GM20431 (cell line): ENCODE measurements around the gene SYNDIG1L.
"Not testable (repeated sequence)": the region's sequence is repeated elsewhere in the genome, so short reads cannot be mapped to it uniquely, and the experiment has no call there.

Experiments used
- in situ Hi-C: fragments of 300-500 bp; cut with MseI, MboI; formaldehyde crosslinking; loops from one replicate; pipeline ENCODE4 v1.15.0; 2020; ENCODE audit warnings: low sequenced_read_pairs; ENCODE audit not compliant: unreplicated experiment

SYNDIG1L gene

DNA sequence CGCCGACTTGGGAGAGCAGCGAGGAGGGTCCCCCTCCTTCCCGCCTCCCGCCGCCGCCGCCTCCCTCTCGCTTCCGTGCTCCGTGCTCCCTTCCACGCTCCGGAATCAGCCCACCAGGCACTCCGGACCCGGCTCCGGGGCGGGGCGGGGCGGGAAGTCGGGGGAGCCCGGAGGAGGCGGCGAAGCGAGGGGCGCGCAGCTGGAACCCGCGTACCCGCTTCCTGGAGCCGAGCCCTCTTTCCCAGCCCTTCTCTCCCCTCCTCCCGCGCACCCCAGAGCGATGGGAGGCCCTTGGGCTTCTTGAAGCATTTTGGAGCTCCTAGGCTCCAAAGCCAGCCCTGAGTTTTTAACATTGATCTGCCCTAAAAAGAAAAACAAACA is at the start of gene SYNDIG1L:
Gene SYNDIG1L (minus strand): TSS at position 9 of the 381 bp plus-strand sequence. CDS start 16,466 bp downstream, outside the sequence.
- in situ Hi-C loops, result no loop called here

DNA sequence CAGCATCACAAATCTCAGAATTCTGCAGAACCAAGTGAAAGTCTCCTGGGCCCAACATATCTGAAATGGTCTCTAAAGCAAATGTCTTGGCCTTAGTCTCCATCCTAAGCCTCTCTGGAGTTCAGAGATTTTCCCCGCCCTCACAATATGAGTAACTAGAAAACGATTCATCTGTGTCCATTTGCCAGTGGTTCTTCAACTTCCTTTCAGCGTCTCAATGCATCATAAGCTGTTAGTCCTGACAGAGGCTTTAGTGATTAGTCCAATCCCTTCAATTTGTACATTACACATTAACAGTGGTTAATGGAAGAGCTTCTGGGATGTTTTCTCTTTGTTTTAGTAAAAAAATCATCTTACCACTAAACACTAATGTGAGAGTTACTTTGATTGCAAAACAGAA is 49.7 kb upstream of the SYNDIG1L start:
- in situ Hi-C loops, result loop anchor here (25.0 kb wide), 1 partner anchor 113 kb away; no protein-coding TSS in a partner anchor

DNA sequence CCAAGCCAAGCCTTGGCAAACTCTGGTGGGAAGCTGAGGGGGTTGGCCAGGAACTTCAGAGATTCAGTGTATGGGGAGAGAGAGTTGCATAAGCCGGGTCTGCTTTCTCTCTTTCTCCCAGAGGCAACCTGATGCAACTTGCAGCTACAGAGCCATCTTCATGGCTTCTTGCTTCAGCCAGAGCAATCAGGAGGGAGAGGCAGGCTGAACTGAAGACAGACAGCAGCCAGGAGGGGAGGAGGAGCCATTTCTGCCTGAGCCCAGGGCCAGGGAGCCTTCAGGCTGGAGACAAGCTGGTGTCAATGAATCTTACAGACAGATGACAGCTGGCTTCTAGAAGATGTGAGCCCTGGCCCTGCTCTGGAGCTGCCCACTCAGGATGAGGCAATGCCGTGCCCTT is 48.4 kb upstream of the SYNDIG1L start:
- in situ Hi-C loops, result no loop called here

DNA sequence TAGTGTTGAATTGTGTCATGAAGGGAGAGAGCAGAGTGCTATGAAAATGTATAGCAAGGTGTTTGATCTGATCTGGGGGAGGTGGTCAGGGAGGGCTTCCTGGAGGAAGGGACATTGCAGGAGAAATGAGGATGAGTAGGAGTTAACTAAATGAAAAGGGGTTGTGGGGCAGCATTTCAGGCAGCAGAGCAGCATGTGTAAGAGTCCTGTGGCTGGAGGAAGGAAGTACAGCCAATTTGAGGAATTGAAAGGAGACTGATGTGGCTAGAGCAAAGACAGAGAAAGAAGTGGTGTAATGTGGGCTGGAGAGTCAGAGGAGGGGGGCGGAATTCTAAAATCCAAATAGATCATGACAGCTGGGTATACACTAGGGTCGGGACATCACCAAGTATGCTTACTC is 46.6 kb upstream of the SYNDIG1L start:
- in situ Hi-C loops, result no loop called here

DNA sequence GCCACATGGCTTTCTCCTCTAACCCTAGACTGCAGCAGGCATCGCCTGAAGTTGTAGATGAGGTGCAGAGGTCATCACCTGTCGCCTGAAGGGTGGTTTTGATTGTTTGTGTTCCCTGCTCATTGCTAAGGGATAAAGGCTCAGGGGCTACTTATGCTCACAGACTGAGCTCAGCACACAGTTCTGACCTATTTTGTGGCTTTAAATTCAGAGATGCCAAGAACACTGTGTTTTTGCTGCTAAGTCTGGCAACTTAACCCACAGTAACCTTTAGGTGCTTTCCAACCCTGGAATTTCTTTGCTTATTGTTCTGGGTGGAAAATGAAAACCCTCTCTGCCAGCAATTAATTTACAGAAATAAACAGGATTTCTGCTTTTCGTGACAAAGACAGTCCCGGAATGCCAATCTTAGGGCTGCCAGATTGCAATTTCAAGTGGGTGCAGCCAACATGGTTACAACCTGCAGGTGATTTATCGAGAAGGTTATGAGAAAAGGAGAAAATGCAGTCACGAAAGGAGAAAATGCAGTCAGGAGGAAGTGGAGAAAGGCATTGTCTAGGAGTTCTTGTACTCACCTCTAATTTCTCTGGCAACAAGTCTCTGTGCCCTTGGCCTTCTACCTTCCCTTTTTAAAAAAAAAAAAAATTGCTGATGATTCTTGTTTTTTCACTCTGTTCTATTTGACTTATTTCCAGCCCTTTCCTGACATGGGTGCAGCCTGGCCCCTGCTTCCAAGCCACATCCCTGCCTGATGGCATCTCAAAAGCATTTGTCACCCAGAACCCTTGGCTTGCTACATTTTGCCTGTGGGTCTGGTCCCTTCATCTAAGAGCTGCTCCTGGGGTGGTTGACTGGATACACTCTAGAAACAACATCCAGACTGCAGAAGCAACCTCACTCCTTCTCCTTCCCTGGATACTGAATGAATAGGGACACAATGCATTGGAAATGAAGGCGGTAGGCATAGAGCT is 43.8 kb upstream of the SYNDIG1L start:
- in situ Hi-C loops, result no loop called here

DNA sequence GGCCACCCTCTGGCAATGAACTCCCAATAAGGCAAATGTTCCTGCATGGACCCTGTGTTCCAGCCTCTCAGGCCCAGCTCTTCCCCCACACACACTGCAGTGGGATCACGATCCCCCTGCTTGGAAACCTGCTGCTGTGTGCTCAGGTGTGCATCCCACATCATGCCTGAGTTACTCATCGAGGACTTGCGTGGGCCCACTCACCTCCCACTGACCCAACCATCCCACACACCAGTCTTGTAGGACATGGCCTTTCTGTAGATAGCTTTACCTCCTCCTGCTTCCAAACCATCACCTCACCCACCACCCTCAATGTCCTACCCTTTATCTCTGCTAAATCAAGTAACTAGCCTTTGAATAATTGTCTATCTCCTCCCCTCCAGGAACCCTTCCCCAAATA is 42.5 kb upstream of the SYNDIG1L start:
- in situ Hi-C loops, result no loop called here

DNA sequence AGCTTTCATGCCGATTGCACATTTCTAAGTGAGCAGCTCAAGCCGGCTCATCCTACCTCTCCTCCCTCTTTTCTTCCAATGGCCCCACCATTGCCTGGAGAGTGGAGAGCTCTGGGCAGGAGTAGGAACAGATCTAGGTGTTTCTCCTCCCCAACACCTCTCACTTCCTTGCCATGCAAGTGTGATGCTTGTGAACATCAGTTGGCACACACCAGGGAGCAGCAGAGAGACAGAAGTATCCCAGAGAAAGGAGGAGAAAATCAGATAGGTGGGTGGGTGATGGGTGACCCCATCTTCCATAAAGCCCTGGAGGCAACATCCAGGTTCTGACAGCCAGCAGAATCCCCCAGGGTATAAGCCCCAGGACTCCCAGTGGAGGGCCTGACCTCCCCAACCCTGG is 39.3 kb upstream of the SYNDIG1L start:
- in situ Hi-C loops, result no loop called here

DNA sequence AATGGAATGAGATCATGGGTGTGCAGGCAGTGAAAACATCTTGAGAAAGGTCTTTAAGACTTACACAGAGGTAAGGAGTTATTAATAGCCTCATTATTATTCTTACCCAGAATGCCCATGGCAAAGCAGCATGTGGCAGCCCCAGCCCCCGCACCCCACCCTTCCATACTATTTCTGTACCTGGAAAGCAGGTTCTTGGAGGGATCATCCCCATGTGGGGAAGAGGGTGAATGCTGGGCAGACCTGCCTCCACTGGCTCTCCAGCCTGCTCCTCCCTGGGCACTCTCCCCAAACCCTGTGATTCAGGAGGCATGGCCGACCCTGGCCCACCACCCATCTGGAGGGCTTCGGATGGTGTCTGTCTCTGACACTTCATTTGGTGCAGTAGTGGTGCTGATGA is 38.8 kb upstream of the SYNDIG1L start:
- in situ Hi-C loops, result no loop called here

DNA sequence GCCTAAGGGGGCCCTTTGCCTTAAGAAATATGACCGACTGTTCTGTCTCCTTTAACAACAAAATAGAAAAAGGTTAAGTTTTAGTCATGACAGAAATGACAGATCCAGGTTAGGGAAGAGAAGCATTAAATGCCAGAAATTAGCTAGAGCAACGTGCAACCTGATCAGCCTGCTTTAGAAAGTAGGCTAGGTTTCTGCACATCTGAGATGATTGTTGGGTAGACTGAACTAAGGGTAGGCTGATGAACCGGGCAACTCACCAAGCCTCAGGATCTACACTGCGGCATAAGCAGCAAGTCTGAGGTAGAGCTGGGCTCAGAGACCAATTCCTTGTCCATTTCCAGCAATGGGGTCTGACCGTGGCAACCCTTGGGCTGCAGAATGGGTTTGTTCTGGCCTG is 37.7 kb upstream of the SYNDIG1L start:
- in situ Hi-C loops, result no loop called here

DNA sequence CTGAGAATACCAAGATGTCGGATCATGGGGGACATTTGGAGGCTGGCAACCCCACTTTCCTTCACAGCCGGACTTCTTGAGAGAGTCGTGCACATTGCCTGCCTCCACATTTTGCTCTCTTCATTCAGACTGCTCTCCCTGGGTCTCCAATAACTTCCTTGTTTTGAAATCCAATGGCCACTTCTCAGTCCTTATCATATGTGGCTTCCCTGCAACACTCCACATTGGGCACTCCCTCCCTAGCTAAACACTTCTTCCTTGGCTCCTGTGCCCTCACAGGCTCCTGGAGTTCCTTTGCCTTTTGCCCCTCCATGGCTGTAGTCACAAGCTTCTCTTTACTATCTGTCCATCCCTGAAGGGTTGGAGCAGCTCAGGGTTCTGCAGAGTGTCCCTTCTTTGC is 37.0 kb upstream of the SYNDIG1L start:
- in situ Hi-C loops, result no loop called here

DNA sequence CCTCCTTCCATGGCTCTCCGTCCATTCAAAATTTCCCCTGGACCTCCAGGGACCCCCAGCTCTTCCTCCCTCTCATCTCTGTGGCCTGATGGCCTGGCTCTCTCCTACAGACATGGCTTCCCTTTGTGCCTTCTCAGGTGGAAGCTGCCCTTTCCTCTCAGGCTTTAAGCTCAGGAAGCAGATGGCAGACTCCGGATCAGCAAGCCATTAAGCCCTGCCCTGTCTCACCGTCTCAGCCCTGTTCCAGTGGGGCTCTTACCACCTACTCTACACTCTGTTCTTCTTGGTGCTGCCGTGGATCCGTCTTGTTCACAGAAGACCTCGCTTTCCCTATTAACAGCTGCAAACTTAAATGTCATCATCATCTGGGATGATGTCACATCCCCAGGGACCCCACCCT is 34.0 kb upstream of the SYNDIG1L start:
- in situ Hi-C loops, result no loop called here

DNA sequence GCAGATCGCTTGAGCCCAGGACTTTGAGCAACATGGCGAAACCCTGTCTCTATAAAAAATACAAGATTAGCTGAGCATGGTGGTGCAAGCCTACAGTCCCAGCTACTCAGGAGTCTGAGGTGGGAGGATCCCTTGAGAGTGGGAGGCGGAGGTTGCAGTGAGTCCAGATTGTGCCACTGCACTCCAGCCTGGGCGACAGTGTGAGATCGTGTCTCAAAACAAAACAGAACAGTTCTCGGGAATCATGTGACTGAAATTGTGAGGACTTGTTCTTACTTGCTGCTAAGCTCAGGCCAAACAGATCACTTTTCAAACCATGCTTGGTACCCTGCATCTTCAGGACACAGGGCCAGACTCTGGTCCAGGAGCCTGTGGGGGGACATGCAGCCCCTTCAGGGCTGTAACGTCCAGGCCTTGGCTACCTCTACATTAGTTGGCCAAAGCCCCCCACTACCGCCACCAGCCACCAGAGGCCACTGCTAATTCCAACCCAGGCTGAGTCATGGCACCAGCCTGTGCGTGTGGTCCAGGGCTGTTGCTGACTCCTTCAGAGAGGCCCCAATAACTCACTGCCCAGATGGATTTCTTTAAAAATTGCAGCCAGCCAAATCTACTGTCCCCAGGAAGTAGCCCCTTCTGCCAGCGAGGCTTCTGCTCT is 33.4 kb upstream of the SYNDIG1L start:
- in situ Hi-C loops, result no loop called here

DNA sequence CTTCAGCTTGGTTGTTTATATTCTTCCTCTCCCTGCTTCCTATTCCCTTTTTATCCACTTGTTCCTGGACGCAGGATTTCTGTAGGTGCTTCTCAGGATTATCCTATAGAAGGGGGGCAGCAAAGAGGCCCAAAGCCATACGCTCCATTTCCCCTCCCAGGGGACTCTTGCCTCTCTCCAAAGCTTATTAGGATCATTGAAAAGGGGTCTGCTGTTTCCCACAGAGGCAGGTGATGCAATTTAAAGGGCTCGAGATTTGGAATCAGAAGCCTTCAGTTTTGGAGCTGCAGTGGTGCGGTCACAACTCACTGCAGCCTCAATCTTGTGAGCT is 31.5 kb upstream of the SYNDIG1L start:
- in situ Hi-C loops, result no loop called here

DNA sequence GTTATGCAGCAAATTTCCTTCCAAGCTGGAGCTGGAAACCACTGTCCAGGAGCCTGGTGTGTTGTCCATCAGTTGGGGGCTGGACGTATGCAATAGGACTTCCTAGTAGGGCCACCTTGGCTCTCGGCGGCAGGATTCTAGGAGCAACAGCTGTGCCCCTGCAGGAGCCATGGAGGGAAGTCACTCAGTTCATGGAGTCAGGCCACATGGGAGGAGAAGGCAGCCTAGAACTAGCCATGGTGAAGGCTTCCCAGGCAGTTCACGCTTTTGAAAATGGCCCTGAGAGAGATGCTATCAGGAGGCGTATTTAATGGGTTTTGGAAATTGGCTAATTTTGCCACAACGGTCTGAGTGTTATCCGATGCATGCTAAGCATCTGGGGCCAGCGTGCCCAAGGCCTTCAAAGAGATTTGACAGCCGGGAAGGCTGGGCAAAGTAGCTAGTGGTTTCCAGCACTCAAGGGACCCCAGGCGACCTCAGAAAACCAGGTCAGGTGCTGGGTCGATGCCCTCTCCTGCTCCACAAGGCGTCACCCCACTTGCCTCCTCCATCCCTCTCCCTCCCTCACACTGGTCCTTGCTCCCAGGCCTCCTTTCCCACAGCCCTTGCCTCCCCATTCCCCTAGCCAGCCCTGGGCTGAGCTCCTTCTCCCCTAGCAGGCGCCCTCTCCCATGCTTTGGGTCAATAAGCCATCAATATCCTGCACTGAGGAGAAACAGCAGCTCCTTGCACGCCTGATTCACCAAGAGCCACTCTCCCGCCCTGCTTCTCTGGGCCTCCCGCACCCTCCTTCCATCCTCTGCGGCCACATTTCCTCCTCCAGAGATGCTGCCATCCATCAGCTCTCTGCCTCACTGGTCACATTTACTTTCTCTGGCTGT is 30.9 kb upstream of the SYNDIG1L start:
- in situ Hi-C loops, result no loop called here

DNA sequence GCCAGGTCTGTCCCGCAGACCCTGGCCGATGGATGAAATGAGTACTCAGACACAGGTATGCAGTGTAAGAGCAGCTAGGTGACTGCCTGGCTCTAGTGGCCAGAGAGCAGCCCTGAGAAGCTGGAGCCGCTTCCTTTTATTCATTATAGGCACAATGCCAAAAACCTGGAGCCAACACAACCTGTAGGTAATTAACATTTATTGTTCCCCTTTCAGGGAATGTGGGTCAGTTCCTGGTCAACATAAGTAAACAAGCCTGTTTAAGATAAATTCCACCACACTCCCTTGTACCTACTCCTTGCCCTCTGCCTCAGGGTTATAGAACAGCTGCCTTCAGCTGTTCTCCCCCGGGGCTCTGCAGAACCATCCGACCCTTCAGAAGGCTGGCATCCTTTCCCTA is 28.4 kb upstream of the SYNDIG1L start:
- in situ Hi-C loops, result not testable (repeated sequence)

DNA sequence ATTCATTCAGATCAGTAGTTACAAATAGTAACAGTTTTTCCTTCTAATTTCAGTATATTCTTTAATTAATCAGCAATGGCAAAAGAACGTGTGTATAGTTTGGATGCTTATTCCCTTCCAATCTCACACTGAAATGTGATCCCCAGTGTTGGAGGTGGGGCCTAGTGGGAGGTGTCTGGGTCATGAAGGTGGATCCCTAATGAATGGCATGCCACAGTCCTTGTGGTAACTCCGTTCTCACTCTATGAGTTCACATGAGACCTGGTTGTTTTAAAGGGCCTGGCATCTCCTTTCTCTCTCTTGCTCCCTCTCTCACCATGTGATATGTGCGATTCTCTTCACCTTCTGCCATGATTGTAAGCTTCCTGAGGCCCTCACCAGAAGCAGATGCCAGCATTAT is 18.9 kb upstream of the SYNDIG1L start:
- in situ Hi-C loops, result no loop called here

DNA sequence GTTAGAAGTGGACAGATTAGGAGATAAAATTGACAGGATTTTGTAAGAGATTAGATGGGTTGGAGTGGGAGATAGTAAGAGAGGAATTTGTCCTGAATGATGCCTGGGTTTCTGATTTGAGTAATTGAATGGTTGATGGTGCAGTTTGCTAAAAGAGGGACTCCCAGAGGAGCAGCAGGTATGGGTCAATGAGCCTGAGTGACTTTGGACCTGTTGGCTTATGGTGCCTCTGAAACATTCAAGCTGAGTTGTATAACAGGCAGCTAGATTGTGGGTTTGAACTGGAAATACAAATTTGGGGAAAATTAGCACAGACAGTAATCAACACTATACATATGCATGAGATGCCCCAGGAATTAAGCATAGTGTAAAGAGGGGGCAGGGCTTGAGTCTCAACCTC is 16.7 kb upstream of the SYNDIG1L start:
- in situ Hi-C loops, result no loop called here

DNA sequence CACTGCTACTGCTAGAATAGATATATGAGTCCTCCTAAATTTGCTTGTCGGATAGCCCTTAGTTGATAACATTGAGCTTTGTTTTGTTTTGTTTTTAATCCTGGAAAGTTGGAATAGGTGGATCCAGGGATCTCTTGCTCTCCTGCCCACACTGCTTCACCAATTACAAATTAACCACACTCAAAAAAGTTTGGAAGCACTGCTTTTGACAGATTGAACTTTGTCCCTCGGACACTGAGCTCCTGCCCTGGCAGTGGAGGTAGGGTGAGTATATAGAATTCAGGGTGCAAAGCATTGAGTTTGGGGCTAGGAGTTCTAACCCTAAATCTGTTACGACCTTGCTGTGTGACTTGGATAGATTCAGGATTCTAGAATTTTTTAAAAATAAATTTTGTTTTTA is 15.1 kb upstream of the SYNDIG1L start:
- in situ Hi-C loops, result no loop called here

DNA sequence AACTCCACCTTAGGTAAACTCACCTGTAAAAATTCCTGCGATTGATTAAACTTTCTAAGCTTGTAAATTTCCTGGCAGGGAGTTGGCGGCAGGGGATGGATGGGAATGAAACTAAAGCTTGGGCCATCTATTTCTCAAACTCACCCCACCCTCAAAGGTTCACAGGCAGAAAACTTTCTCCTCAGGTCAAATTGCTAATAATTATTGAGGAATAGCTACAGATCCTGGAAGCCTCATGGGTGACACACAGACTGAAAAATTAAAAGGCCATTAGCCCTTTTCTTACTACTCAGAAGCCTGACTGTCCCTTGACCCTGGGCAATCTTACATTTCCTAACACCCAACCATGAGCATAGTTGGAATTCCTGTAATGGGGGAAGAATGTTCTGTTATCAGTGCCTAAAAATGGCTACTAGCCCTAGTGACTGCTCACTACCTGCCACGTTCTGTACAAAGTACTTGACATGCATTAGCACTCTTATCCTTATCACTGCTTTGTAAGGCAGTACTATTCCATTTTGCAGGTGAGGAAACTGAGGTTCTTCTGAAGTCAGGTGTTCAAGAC is 12.4 kb upstream of the SYNDIG1L start:
- in situ Hi-C loops, result no loop called here

DNA sequence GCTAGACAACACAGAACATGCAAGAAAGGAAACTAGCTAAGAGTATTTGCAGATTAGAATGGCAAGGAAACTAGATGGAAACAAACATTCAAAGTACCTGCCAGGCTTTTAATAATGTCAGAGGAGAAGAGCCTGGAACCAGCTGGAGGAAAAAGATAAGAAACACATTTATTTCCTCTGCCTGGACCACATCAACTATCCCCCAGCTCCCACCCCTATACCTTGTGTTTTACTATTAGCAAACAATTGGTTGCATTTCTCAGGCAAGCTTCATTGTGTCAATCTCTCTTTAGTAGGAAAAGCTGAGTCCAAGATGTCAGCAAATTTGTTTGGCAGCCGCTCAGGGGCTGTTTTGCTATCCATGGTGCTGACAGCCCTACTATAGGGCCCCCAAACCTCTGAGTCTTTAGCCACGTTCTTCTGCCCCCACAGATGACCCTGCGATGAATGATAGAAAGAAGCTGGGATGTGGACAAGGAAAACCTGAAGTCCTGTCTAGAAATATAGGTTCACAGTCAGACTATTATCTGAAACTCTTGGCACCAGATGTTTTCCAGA is 11.6 kb upstream of the SYNDIG1L start:
- in situ Hi-C loops, result no loop called here
